ENCODE measurements around the gene FMNL3. TPM values are rescaled to one million over a fixed set of nuclear protein-coding genes. Genes with fewer than 3 reads are reported as not detected.

Gene FMNL3
- total RNA-seq, 1 donor from 2014 or later, result 19.2 TPM

DNA sequence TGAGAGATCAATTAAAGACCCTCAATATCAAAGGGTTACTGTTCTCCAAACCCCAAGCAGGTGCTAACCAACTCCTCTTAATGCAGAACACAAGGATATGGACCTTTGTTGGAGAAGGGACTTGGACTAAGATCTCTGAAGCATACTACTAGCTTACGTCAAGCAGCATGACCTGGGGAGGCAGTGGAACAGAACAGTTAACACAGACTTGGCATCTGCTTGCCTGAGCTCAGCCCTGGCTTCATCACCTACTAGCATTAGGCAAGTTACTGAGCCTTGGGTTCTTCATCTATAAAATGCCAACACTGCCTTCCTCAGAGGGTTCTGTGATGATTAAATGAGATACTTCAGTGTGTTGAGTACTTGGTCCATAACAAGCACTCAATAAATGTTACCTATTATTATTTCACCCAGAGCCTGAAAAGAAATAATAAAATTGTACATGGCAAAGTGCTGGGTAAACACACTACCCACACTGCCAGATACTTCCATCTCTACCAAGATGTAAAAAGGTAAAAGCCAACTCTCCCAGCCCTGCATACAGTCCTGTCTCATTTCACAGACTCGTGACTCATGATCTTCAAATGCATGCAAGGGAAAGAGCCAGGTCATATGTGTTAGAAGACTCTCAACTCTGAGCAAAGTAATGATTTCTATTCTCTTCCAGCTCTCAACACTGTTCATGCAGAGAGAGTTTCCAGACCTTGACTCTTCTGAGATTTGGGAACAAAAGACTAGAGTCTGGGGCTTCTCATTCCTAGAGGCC, 39.7 kb downstream of the FMNL3 start:
- Mint-ChIP-seq H3K9me3 (no peaks in the 10 kb centered on the region), H3K4me1 (peaks cover 16% of the 10 kb centered on the region), H3K27me3 (ENCODE audit: low read depth) (no peaks in the 10 kb centered on the region), H3K36me3 (no peaks in the 10 kb centered on the region), H3K4me3 (no peak overlapping the region), H3K27ac (no peak overlapping the region)
- TF ChIP-seq, protein P1, sequence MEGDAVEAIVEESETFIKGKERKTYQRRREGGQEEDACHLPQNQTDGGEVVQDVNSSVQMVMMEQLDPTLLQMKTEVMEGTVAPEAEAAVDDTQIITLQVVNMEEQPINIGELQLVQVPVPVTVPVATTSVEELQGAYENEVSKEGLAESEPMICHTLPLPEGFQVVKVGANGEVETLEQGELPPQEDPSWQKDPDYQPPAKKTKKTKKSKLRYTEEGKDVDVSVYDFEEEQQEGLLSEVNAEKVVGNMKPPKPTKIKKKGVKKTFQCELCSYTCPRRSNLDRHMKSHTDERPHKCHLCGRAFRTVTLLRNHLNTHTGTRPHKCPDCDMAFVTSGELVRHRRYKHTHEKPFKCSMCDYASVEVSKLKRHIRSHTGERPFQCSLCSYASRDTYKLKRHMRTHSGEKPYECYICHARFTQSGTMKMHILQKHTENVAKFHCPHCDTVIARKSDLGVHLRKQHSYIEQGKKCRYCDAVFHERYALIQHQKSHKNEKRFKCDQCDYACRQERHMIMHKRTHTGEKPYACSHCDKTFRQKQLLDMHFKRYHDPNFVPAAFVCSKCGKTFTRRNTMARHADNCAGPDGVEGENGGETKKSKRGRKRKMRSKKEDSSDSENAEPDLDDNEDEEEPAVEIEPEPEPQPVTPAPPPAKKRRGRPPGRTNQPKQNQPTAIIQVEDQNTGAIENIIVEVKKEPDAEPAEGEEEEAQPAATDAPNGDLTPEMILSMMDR (IDR thresholded peaks at IDR 0.05; ENCODE audit: unreplicated experiment), result no peak
- DNase-seq (ENCODE audit: low spot score in 2 of 2, unreplicated experiment in 2 of 2), result no peak

DNA sequence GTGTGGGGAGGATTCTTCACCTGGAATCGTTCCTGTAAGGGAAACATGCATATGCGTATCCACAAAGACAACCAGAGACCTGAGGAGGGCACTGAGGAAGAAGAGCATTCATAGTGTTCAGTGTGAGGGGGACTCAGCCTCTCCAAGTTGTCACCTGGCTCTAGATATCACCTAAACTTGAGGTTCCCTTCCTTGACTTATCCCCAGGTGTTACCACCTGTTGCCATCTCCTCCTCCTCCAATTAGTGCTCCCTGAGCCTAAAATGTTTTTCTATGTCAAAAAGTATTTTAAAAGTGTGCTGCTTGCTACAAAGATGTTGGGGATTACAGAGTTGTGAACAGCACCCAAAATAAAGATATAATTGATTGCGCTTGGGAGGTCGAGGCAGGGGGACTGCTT, 41.0 kb downstream of the FMNL3 start:
- Mint-ChIP-seq H3K9me3 (no peaks in the 10 kb centered on the region), H3K4me1 (peaks cover 17% of the 10 kb centered on the region), H3K36me3 (no peaks in the 10 kb centered on the region), H3K27ac (no peak overlapping the region), H3K4me3 (no peak overlapping the region), H3K27me3 (ENCODE audit: low read depth) (no peaks in the 10 kb centered on the region)
- TF ChIP-seq, protein P1 (IDR thresholded peaks at IDR 0.05; ENCODE audit: unreplicated experiment), result no peak
- DNase-seq (ENCODE audit: low spot score in 2 of 2, unreplicated experiment in 2 of 2), result no peak

DNA sequence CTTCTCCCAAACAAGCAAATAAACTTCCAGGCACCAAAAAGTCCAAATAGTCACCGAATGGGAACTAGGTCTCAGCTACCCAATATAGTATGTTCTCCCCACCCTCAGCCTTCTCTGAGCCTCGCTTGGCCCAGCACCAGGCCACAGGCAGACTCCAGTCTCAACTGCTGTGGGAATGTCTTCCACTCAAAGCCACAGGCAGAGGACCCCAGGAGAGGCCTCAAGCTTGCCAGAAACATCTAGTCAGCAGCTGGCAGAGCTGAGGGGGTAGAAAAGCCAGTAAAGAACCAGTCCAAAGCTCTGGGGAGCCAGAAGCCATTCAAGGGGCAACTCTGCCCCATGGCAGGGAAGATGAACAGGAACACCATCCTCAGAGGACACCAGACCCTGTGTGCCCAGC, 41.8 kb downstream of the FMNL3 start:
- TF ChIP-seq, protein P1 (IDR thresholded peaks at IDR 0.05; ENCODE audit: unreplicated experiment), result no peak
- H3K27ac Mint-ChIP-seq, result peak overlapping the region; percentile 51
- no peaks in the 10 kb centered on the region for H3K27me3 Mint-ChIP-seq (ENCODE audit: low read depth)
- H3K36me3 Mint-ChIP-seq, result no peaks in the 10 kb centered on the region
- H3K4me3 Mint-ChIP-seq, result no peak overlapping the region
- peaks cover 17% of the 10 kb centered on the region for H3K4me1 Mint-ChIP-seq
- H3K9me3 Mint-ChIP-seq, result no peaks in the 10 kb centered on the region
- no peak for DNase-seq (ENCODE audit: low spot score in 2 of 2, unreplicated experiment in 2 of 2)

DNA sequence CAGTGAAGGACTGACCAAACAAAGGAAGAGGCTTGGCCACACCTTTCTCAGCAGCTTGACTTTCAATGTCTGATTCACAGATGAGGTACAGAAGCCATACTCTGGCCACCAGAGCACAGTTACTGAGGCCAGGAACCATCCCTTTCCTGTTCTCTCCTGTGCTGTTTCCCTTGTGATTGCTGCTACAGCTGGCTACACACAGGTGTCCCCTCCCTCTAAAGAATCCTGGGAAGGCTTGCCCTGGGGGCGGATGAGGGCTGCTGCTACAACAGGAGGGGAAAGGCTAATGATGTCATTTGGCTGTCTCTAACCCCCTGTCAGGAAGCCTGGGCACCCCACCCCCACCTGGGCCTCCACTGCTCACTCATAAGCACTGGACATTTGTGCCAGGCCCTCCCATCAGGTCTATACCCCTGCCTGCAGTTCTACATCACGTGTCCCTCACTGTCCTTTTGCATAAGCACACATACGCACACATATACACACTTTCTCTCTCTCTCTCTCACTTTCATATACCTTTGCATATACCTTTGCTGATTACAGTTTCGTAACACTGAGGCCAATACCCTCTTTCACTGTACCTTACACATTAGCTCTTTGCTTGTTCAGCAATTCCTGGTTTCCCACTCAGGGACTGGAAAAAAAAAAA, 42.5 kb downstream of the FMNL3 start:
- no peaks in the 10 kb centered on the region for H3K27me3 Mint-ChIP-seq (ENCODE audit: low read depth)
- TF ChIP-seq, protein P1 (IDR thresholded peaks at IDR 0.05; ENCODE audit: unreplicated experiment), result no peak
- no peaks in the 10 kb centered on the region for H3K36me3 Mint-ChIP-seq
- no peak overlapping the region for H3K4me3 Mint-ChIP-seq
- DNase-seq (ENCODE audit: low spot score in 2 of 2, unreplicated experiment in 2 of 2), result no peak
- no peaks in the 10 kb centered on the region for H3K9me3 Mint-ChIP-seq
- H3K4me1 Mint-ChIP-seq, result peaks cover 17% of the 10 kb centered on the region
- peak overlapping the region; percentile 51 for H3K27ac Mint-ChIP-seq

DNA sequence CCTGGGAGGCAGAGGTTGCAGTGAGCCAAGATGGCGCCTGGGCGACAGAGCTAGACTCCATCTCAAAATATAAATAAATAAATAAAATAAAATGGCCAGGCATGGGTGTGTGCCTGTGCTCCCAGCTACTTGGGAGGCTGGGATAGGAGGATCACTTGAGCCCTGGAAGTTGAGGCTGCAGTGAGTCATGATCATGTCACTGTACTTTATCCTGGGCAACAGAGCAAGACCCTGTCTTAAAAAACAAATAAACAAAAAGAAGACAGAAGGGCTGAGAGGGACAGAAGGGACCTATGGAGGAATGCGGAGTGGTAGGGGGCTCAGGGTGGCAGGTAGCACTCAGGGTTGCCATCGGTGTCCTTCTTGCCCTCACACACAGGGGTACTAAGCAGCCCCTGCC, 43.0 kb downstream of the FMNL3 start:
- no peaks in the 10 kb centered on the region for H3K27me3 Mint-ChIP-seq (ENCODE audit: low read depth)
- no peak overlapping the region for H3K4me3 Mint-ChIP-seq
- no peaks in the 10 kb centered on the region for H3K9me3 Mint-ChIP-seq
- peaks cover 17% of the 10 kb centered on the region for H3K4me1 Mint-ChIP-seq
- no peaks in the 10 kb centered on the region for H3K36me3 Mint-ChIP-seq
- no peak for DNase-seq (ENCODE audit: low spot score in 2 of 2, unreplicated experiment in 2 of 2)
- H3K27ac Mint-ChIP-seq, result no peak overlapping the region
- TF ChIP-seq, protein P1 (IDR thresholded peaks at IDR 0.05; ENCODE audit: unreplicated experiment), result no peak
